HG03159 (cell line): ENCODE results near the gene CDC5L.
"Not testable (repeated sequence)": the region's sequence is repeated elsewhere in the genome, so short reads cannot be mapped to it uniquely, and the experiment has no call there.

Experiments used
- ATAC-seq: cut with Tn5 transposase; IDR thresholded peaks from one replicate; pipeline ENCODE4 v1.9.1; 2021; ENCODE audit warnings: mild to moderate bottlenecking, moderate library complexity; ENCODE audit not compliant: unreplicated experiment

CDC5L gene

DNA sequence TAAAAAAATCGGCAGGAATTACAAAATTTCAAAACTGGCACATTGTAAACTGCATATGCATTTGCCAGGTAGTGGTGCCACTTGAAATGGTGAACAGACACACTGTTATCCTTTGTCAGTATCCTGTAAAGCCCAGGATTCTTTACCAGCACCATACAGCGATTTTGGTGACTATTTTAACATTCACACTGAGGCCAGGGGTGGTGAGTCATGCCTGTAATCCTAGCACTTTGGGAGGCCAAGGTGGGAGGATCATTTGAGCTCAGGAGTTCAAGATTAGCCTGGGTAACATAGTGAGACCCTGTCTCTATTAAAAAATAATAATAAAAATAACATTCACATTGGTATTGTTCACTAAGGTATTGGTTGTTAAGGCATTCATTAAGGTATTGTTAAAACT, 61.7 kb downstream of the CDC5L start:
- ATAC-seq, result not testable (repeated sequence)

DNA sequence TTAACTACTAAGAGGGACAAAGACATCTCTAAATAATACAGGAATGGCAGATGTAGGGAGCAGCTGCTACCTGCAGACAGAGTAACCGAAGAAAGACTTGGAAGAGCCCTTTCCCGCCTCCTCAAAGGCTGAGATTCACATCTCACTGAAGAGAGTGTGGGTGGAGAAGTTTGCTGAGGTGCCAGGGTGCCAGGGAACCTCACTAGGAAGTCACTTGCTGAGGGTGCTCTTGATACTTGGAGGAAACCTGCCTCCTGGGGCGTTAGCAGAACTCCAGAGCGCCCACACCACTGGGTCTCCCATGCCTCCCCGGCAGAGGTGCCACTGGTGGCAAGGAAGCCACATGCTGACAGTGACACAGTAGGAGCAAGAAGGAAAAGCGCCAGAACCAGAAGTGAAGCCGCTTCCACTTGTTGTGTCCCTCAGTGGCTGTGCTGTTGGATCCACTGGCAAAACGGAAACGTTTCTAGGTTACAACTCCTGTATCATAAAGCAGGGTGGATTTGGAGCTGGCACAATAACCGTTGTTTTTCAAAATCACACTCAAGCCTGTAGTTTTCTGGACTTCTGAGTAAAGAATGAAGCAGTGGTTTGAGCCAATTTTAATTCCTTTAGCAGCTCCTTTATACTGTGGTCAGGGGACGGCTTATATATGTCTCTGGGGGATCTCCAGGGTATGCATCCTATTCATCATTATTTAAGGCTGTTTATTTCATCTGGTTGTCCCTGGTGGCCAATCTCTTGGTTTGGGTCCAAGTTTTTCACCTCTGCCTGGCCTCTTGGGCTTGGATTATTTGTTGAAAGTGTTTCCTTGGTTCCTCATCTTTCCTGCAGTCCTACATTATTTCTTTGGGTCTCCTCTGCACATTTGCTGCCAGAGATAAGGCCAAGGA, 64.5 kb downstream of the CDC5L start:
- no peak for ATAC-seq

DNA sequence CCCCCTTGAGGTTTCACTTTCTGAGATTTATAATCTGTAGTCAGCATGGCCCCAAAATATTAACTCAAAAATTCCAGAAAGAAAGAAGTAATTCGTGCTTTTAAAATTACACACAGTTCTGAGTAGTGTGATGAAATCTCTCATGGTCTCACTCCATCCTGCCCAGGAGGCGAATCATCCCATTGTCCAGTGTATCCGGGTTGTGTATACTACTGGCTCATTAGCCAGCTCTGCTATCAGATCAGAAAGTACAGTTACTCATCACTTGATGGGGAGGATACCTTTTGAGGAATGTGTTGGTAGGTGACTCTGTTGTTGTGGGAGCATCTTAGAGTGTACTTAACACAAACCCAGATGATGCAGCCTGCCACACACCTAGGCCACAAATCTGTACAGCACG, 65.2 kb downstream of the CDC5L start:
- ATAC-seq, result no peak

DNA sequence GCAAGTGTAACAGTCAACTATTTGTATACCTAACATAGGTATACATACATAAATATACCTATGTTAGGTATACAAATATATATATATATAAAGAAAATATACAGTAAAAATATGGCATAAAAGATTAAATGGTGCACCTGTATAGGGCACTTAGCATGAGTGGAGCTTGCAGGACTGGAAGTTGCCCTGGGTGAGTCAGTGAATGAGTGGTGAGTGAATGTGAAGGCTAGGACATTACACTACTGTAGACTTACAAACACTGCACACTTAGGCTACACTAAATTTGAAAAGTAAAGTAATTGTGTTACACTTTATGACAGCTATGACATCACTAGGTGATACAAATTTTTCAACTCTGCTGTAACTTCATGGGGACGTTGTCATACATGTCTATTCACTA, 65.6 kb downstream of the CDC5L start:
- no peak for ATAC-seq

DNA sequence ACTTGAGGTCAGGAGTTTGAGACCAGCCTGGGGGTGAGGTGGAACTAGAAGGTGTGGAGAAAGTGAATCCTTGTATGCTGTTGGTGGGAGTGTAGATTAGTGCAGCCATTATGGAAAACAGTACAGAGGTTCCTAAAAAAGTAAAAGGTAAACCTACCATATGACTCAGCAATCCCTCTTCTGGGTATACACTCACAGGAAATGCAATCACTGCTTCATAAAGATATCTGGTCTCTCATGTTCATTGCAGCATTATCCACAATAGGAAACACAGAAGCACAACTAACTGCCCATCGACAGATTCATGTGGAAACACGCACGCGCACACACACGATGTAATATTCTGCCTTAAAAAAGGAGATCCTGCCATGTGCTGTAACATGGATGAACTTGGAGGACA, 66.7 kb downstream of the CDC5L start:
- ATAC-seq, result no peak

DNA sequence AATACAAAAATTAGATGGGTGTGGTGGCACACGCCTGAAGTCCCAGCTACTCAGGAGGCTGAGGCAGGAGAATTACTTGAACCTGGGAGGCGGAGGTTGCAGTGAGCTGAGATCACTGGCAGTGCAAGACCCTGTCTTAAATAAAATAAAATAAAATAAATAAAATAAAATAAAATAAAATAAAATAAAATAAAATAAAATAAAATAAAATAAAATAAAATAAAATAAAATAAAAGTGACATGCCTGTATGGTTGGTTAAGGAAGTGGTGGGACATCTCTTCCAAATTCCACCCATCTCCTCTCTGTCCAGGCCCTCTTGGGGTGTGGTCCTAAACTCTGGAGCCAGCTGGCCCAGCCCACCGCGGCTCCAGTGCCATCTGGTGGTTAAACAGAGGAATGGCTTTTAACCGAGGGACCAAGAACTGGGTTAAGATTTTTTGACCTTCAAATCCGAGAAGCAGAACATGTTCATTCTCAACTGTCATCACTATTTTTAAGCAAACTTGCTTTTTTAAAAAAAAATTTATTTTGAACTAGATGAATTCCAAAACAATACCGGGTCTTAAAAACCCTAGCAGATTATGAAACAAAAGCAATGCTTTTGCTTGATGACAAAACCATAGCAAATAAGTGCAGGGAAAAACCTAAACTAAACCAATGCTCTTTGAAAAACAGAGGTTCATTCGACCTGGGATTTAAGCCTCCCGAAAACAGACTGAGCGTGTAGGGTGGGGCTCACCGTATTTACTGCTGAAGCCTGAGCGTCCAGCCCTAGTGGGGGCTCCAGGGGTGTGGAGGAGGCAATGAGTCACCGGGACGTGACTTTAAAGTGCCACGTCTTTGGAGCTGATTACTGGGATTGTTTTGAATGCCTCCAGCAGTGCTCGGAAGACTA, 68.8 kb downstream of the CDC5L start:
- ATAC-seq, result no peak

DNA sequence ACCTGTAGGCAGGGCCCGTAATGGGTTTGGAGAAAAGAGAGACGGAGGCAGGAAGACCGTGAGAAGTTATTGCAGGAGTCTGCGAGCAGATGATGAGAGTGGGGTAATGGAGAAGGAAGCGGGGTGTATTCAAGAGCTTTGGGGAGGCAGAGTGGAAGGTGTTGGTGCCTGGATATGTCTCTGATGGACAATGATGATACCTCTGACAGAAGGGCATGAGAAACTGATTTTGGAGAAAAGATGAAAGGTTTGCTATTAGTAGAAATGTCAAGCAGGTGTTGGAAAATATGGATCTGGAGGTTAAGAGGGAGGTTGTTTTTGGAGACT, 69.4 kb downstream of the CDC5L start:
- no peak for ATAC-seq

DNA sequence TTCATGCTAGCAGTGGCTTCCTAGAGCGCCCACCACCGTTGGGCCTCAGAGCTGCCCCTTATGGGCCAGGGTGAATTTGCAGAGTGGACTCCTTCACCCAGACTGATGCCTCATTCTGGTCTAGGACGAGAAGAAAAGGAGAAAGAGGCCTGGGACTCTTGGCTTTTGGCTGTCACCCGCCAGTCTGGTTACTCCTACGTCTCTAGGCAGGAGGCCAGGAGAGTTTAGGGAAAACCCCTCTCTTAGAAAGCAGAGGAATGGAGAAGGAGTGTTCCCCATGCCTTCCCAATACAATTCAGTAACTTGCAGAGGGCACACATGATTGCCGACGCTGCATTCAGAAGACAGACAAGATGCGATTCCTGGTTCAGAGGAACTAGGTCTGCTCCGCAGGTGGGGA, 70.1 kb downstream of the CDC5L start:
- ATAC-seq, result no peak

DNA sequence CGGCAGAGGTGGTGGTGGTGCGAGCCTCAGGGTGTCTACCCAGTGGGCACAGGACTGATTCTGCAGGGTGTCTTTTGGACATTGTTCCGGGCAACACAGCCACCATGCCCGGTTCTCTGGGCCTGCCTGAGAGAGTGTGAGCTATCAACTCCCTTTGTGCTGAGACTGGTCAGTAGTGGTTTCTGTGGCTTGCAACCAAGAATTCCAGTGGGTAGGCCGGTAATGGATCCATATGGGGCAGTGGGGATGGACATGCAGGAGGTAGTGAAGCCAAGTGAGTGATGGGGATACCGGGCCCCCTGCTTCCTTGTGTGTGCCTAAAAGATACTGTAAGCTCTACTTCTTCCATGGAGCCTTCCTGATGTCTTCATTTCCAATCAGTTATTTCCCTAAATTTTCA, 71.0 kb downstream of the CDC5L start:
- no peak for ATAC-seq

DNA sequence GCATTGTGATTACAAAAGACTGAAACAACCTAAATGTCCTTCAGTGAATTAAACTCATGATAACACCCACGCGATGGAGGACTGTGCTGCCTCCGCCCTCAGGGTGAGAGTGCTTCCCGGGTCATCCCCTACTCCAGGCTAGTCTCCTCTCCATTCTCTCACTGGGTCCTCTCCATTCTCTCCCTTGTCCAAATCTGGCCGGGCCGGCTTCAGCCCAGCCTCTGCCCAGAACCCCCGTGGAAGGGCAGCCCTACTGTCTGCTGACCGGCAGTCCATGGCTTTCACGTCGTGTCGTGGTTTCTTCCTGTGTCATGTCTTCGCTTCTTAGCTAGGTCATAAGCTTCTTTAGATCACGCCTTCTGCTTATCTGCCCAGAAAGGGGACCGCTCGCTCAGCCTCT, 74.8 kb downstream of the CDC5L start:
- ATAC-seq, result no peak

DNA sequence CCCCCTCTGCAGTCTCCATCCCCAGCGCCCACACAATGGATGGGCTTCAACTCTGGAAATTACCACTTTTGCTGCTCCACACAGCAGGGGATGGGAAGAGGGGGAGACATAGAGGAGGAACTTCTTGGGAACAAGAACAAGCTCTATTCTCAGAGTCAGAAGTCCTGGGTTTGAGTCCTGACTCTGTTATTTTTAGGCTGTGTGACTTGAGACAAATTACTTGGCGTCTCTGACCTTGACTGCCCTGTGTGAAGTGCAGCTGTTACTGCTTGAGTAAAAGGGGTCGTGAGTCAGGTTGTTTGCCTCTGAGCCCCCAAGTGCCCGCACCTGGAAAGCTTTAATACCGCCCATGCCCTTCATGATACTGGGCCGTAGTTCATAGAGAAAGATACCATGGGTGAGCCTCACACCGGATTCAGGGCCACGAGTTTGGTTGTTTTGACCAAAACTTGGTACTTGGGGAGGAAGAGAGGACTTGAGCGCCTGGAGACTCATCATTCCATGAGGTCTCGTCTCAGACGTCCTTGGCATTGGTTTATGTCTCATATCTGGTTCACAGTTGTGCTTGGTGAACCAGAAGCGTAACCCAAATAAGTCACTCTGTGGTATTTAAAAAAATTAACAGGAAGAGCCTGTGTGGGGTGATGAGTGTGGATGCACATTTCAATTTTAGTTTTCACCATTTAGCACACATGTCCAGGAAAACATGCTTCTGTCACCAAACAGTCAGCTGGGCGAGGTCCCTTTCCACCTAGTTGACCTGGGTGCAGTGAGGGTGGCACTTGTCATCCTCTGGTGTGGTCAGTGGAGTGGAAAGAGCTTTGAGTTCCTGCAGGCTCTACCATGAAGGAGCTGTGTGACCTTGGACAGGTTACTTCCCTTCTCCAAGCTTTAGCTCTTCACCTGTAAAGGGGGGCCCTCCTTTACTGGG, 75.6 kb downstream of the CDC5L start:
- ATAC-seq, result no peak

DNA sequence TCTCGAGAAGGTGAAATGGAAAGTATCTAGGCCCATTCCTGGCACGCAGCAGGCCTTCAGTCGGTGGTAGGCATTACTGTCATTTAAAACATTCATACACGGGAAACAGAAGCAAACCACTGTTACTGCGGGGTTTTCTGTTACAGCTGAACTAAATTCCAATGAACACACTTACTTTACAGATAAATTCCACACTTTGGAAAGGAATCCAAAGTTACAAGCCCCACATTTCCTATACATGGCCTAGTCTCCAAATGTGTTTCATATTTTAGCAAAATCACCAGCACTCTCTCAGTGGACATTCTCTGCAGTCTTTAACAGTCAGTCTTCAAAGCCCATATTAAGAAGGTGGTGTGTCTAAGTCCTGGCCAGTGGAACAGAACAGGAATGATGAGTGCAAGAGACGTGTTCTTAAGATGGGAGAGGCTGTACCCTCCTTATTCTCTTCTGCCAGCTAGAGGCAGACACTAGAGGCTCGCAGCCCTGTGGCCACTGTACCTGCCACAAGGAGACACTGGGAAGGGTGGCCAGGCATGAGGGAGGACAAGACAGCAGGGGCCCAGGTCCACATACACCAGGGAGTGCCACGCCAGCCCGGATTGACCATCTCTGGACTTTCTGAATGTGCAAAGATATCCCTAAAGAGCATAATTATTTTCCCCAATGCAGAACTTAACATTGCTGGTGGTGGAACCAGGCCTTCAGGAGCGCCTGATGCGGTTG, 76.4 kb downstream of the CDC5L start:
- no peak for ATAC-seq

DNA sequence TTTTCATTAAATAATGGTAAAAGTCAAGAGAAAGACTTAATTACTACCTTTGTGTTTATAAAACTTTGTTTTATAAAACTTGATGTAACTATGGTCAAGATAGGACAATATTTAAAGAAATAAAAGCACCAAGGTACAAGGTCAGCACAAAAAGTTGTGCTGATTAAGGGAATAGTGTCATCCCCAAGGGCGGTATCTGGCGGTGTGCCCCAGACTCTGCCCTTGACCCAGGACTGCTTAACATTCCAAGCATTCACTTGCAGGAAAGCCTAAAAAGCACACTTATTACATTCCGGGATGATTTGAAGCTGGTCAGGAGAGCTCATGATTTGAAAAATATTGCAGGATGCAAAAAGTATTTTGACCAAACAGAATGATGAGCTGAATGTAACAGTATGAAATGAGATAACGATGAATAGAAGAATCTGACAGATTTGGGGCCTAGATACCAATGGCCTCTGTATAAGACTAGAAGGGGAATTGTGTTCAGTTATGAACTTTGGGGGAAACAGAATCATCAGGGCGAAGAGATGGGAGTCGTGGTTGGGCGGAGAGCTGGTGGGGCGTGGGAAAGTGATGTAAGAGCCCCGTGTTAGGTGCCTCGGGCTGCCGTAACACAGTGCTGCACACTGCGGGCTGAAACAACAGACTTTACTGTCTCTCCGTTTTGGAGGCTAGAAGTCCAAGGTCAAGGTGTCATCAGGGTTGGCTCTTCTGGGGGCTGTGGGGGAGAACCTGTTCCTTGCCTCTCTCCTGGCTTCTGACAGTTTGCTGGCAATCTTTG, 77.2 kb downstream of the CDC5L start:
- ATAC-seq, result no peak

DNA sequence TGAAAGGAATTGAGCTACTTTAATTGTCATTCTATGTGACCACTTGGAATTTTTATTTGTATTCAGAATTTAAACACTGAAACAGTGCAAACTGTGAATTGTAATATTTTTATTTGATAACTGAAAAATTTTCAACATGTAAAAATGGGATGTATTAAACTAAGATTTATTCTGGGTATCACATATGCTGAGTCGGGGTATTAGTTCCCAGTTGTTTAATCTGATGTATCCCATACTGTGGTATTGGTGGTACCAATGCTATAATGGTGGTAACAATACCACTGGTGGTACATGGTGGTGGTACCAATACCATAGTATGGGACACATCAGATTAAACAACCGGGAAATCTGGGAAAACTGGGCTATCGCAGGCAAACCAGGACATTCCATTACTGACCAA, 79.4 kb downstream of the CDC5L start:
- ATAC-seq, result no peak

DNA sequence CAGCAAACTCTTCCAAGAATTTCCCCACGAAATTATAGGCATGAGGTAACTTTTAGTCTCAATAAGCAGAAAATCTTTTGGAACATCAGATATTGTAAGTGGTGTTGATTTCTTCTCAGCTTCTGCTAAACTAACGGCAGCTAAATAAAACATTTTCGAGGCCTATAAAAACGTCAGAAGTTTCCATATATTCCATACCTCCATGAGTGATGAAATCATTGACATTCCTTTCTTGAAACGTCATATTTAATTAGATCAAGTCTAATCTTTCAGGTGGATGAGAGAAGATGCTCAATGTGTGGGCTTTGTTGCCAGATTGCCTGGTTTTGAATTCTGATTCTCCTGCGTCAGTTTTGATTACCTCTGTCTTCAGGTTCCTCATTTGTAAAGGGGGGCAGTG, 81.3 kb downstream of the CDC5L start:
- no peak for ATAC-seq

DNA sequence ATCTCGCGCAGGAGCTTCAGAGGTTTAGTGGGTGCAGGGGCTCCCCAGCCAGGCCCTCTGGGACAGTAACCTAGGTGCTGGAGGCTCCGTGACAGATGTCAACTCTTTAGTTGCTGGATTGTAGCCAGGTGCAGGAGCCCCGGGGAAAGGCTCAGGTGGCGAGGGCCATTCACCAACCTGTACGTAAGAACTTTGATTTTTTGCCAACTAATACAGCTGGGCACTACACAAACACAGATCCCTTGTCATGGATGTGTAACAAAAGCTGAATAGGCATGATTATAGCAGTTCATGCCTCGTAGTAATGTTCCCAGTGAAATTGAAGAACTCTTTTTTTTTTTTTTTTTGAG, 82.6 kb downstream of the CDC5L start:
- no peak for ATAC-seq

DNA sequence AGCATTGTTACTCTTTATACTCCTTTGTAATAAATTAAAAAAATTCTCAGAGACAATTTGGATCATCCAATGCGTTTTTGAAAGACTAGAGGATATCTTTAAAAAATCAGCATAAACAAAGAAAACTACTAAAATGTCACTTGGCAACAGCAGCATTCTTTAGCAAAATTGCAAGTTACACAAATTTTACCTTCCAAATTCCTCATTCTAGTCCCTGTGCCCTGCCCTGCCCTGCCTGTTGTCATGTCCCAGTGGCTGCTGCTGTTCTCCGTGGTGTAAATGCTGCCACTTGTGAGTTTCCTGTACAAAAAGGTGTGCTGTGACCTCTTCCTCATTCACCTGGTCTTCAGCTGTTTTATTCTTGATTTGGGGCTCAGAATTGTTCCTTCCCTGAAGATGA, 83.2 kb downstream of the CDC5L start:
- no peak for ATAC-seq

DNA sequence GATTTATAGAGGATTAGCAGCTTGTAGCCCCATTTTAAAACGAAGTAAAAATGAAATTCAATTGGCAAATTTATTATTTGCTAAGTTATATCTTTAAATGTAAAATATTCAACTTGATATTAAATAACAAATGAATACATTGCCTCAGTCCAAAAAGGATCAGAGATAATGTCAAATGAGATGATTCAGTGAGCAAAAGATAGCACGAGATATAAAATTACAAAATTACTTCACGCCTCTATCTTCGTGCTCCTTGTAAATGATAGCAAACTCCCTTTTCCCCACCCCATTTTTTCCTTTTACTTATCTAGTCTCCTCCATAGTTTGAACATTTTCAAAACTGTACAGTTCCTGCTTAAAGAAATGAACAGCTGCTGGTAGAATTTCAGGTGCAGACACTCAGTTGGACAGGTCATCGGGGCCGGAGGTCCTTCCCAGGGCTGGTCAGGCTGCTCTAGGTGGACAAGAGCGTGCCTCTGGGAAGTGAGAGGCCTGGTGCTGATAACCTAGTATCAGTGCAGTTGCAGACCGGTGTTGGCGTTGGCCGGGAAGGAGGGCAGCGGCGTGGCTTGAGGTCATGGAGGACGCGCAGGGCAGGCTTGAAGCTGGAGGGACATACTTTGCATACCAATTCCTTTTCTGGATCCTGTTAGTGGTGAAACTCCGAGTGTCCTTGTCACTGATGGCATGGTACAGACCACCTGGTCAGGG, 83.9 kb downstream of the CDC5L start:
- ATAC-seq, result no peak

DNA sequence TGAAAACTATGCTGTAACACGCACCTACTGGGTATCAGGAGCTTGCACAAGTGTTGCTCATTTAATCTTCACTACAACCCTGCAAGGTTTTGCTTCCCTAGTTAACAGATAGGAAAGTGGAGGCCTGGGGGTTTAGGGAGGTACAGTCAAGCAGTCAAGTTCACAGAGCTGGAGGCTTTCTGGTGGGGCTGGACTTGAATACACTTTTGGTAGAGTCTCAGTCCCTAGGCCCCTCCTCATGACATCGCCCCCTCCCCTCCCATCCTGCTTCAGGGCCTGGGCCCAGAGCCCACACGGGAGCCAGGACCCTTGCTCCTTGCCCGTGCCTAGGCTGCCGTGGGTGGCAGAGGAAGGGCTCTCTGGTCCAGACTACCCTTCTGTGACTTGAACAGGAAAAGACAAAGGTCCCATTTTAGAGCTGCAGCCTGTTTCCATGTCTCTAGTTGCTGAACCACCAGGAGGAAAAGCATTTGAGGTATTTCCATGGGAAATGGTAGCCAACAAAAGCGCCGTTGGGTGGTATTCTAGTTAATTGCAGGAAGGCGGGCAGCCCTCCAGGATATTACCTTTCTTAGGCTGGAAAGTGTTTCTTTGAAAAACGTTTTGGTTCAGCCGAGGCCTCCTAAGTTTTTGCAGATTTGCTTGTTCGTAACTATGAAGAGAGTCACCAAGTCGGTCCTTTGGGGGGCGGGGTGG, 84.9 kb downstream of the CDC5L start:
- no peak for ATAC-seq
